ENCODE measurements around the gene RNF121. TPM values are rescaled to one million over a fixed set of nuclear protein-coding genes. Genes with fewer than 3 reads are reported as not detected.

Gene RNF121
- total and polyA plus RNA-seq, 2 of the 8 experiments (the other 6 are each of a cell fraction or from before 2014, with no cell fraction given): 39.7 to 51.6 TPM

DNA sequence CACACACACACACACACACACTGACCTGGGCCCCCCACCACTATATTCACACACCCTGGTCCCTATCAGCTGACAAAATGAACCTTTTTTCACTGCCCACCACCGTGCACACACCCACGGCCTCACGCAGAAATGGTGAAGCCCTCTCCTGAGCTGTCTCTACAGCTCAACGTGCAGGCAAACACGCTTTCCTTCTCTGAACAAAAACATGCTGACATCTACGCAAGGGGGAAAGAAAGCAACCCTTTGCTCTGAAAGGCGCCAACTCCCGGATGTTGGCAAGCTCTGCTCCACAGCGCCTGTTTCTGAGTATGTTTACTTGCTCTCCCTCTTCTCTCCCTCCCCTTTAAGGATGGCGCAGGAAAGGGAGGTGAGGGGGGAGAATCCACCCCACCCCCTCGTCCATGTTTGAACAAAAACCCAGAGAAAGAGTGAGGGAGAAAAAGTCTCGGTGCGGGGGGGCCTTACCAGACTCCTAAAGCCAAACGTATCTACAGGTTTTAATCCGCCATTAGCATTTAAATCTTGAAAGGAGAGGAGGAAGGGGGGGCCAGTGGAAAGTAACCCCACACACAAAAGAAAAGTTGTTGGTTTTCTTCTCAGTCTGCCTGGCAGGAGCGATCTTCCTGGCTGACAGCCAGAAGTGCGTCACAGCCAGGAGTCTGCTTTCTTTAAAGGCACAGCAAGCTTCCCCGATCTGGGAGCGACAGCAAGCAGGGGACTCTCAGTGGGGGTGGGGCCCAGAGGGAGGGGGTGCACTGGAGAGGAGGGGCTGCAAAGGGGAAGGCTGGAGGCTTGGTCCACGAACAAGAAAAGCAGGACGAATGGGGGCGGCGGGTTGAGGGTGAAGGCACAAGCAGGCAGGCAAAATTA, 111.9 kb downstream of the RNF121 start (continued):
- TF ChIP-seq, protein P1, sequence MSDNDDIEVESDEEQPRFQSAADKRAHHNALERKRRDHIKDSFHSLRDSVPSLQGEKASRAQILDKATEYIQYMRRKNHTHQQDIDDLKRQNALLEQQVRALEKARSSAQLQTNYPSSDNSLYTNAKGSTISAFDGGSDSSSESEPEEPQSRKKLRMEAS (IDR thresholded peaks at IDR 0.05): no peak
- TF ChIP-seq EGR1 (IDR thresholded peaks at IDR 0.05; ENCODE audit: borderline replicate concordance, low read depth, low read length): no peak; the same call in 1 of the 2 replicates
- peak; percentile 26 for TF ChIP-seq SAP30 (IDR thresholded peaks at IDR 0.05; ENCODE audit: insufficient read depth, insufficient replicate concordance, low read length)
- TF ChIP-seq, protein P2, sequence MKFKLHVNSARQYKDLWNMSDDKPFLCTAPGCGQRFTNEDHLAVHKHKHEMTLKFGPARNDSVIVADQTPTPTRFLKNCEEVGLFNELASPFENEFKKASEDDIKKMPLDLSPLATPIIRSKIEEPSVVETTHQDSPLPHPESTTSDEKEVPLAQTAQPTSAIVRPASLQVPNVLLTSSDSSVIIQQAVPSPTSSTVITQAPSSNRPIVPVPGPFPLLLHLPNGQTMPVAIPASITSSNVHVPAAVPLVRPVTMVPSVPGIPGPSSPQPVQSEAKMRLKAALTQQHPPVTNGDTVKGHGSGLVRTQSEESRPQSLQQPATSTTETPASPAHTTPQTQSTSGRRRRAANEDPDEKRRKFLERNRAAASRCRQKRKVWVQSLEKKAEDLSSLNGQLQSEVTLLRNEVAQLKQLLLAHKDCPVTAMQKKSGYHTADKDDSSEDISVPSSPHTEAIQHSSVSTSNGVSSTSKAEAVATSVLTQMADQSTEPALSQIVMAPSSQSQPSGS (IDR thresholded peaks at IDR 0.05; ENCODE audit: low read length): no peak
- no peak for TF ChIP-seq SP2 (IDR thresholded peaks at IDR 0.05; ENCODE audit: low read length)
- no peak for TF ChIP-seq SIX5 (IDR thresholded peaks at IDR 0.05; ENCODE audit: low read depth, low read length)

Measured in H1 (cell line).